ENCODE measurements around the gene SLCO2B1.

The SLCO2B1 gene

GRCh38 chr11:75190652-75191329 lies 39.9 kb downstream of the SLCO2B1 start:
- in situ Hi-C loops (cut with MboI; ENCODE audit: low sequenced_read_pairs) = no loop called here

GRCh38 chr11:75191330-75191717 lies 40.4 kb downstream of the SLCO2B1 start:
- in situ Hi-C loops (cut with MboI; ENCODE audit: low sequenced_read_pairs) = no loop called here

- in situ Hi-C loops (cut with MboI; ENCODE audit: low sequenced_read_pairs) = no loop called here
These were observed 42.4 kb downstream of the SLCO2B1 start for GRCh38 chr11:75193271-75193670.

- in situ Hi-C loops (cut with MboI; ENCODE audit: low sequenced_read_pairs) = no loop called here
These were observed 42.8 kb downstream of the SLCO2B1 start for GRCh38 chr11:75193711-75194110.

- in situ Hi-C loops (cut with MboI; ENCODE audit: low sequenced_read_pairs) = no loop called here
These were observed 43.2 kb downstream of the SLCO2B1 start for GRCh38 chr11:75194147-75194546.

- in situ Hi-C loops (cut with MboI; ENCODE audit: low sequenced_read_pairs) = no loop called here
These were observed 44.5 kb downstream of the SLCO2B1 start for GRCh38 chr11:75195167-75195962.

- in situ Hi-C loops (cut with MboI; ENCODE audit: low sequenced_read_pairs) = no loop called here
These were observed 45.5 kb downstream of the SLCO2B1 start for GRCh38 chr11:75196426-75196825.

- in situ Hi-C loops (cut with MboI; ENCODE audit: low sequenced_read_pairs) = no loop called here
These were observed 46.8 kb downstream of the SLCO2B1 start for GRCh38 chr11:75197512-75198277.

- in situ Hi-C loops (cut with MboI; ENCODE audit: low sequenced_read_pairs) = no loop called here
These were observed 47.5 kb downstream of the SLCO2B1 start for GRCh38 chr11:75198278-75198973.

- in situ Hi-C loops (cut with MboI; ENCODE audit: low sequenced_read_pairs) = no loop called here
These were observed 48.6 kb downstream of the SLCO2B1 start for GRCh38 chr11:75199412-75199955.

- in situ Hi-C loops (cut with MboI; ENCODE audit: low sequenced_read_pairs) = loop anchor here (5.0 kb wide), 1 partner anchor 58 kb away; no protein-coding TSS in a partner anchor
These were observed 49.1 kb downstream of the SLCO2B1 start for GRCh38 chr11:75200051-75200450.

- in situ Hi-C loops (cut with MboI; ENCODE audit: low sequenced_read_pairs) = loop anchor here (5.0 kb wide), 1 partner anchor 58 kb away; no protein-coding TSS in a partner anchor
These were observed 49.6 kb downstream of the SLCO2B1 start for GRCh38 chr11:75200531-75200930.

GRCh38 chr11:75201771-75202170 lies 50.9 kb downstream of the SLCO2B1 start:
- in situ Hi-C loops (cut with MboI; ENCODE audit: low sequenced_read_pairs) = loop anchor here (5.0 kb wide), 1 partner anchor 59 kb away; no protein-coding TSS in a partner anchor

- in situ Hi-C loops (cut with MboI; ENCODE audit: low sequenced_read_pairs) = loop anchor here (5.0 kb wide), 1 partner anchor 60 kb away; no protein-coding TSS in a partner anchor
These were observed 51.3 kb downstream of the SLCO2B1 start for GRCh38 chr11:75202195-75202594.

GRCh38 chr11:75203138-75203537 lies 52.2 kb downstream of the SLCO2B1 start:
- in situ Hi-C loops (cut with MboI; ENCODE audit: low sequenced_read_pairs) = loop anchor here (5.0 kb wide), 1 partner anchor 61 kb away; no protein-coding TSS in a partner anchor

GRCh38 chr11:75203641-75204011 lies 52.7 kb downstream of the SLCO2B1 start:
- in situ Hi-C loops (cut with MboI; ENCODE audit: low sequenced_read_pairs) = loop anchor here (5.0 kb wide), 1 partner anchor 61 kb away; no protein-coding TSS in a partner anchor

GRCh38 chr11:75204012-75204674 lies 53.2 kb downstream of the SLCO2B1 start:
- in situ Hi-C loops (cut with MboI; ENCODE audit: low sequenced_read_pairs) = loop anchor here (5.0 kb wide), 1 partner anchor 62 kb away; no protein-coding TSS in a partner anchor

- in situ Hi-C loops (cut with MboI; ENCODE audit: low sequenced_read_pairs) = loop anchor here (5.0 kb wide), 1 partner anchor 63 kb away; no protein-coding TSS in a partner anchor
These were observed 54.0 kb downstream of the SLCO2B1 start for GRCh38 chr11:75204685-75205563.
